Skeletal muscle tissue (tissue), 1 donor: ENCODE data around the gene C11orf24. TPM values are rescaled to one million over a fixed set of nuclear protein-coding genes. Genes with fewer than 3 reads are reported as not detected.

Experiments used
- total RNA-seq: library from RNA; depleted of rRNA; stranded (reverse); fragments of >200 nt; gene quantifications from one replicate; pipeline ENCODE4 v1.2.3, GENCODE V29; 2014

Gene C11orf24
- total RNA-seq, 1 donor from 2014 or later = 12.0 TPM

Other genes with a start within 250 kb of the C11orf24 start
- 64.7 TPM for gene NDUFS8, start 241.3 kb downstream of the C11orf24 start, total RNA-seq
- gene TCIRG1, start 232.9 kb downstream of the C11orf24 start, total RNA-seq = 18.3 TPM
- 8.9 TPM for gene CHKA, start 150.6 kb downstream of the C11orf24 start, total RNA-seq
- 39.7 TPM for gene KMT5B, start 58.7 kb downstream of the C11orf24 start, total RNA-seq
- 31.3 TPM for gene LRP5, start 40.6 kb upstream of the C11orf24 start, total RNA-seq
- 103 TPM for gene PPP6R3, start 188.8 kb upstream of the C11orf24 start, total RNA-seq